ENCODE data around the gene DNAL4.
A peak's percentile ranks its signal among the peaks of the same experiment; 100 is the strongest.

The DNAL4 gene

GRCh38 chr22:38734421-38735100, 59.4 kb downstream of the DNAL4 start:
- DNase-seq (ENCODE audit: low read depth in 2 of 2): no peak
- no peak overlapping the region for H3K4me3 ChIP-seq (replicated peaks in 1 of 2; ENCODE audit: low read depth in 2 of 2, low read length in 2 of 2)
- TF ChIP-seq CTCF (IDR thresholded peaks at IDR 0.05; ENCODE audit: low read depth, low read length): no peak

- DNase-seq (ENCODE audit: low read depth in 2 of 2): peak in 1 of 2 donors; percentile 32
- no peak overlapping the region for H3K4me3 ChIP-seq (replicated peaks in 1 of 2; ENCODE audit: low read depth in 2 of 2, low read length in 2 of 2)
- no peak for TF ChIP-seq CTCF (IDR thresholded peaks at IDR 0.05; ENCODE audit: low read depth, low read length)
Measured at GRCh38 chr22:38733724-38734381, 60.1 kb downstream of the DNAL4 start.

- peak; percentile 78 for TF ChIP-seq CTCF (IDR thresholded peaks at IDR 0.05; ENCODE audit: low read depth, low read length)
- DNase-seq (ENCODE audit: low read depth in 2 of 2): peak; percentile 31 to 36
- no peak overlapping the region for H3K4me3 ChIP-seq (replicated peaks in 1 of 2; ENCODE audit: low read depth in 2 of 2, low read length in 2 of 2)
Measured at GRCh38 chr22:38733329-38733723, 60.6 kb downstream of the DNAL4 start.

- TF ChIP-seq CTCF (IDR thresholded peaks at IDR 0.05; ENCODE audit: low read depth, low read length): no peak
- no peak overlapping the region for H3K4me3 ChIP-seq (replicated peaks in 1 of 2; ENCODE audit: low read depth in 2 of 2, low read length in 2 of 2)
- no peak for DNase-seq (ENCODE audit: low read depth in 2 of 2)
Measured at GRCh38 chr22:38732251-38732815, 61.6 kb downstream of the DNAL4 start.

GRCh38 chr22:38731703-38732161, 62.2 kb downstream of the DNAL4 start:
- no peak for TF ChIP-seq CTCF (IDR thresholded peaks at IDR 0.05; ENCODE audit: low read depth, low read length)
- no peak overlapping the region for H3K4me3 ChIP-seq (replicated peaks in 1 of 2; ENCODE audit: low read depth in 2 of 2, low read length in 2 of 2)
- DNase-seq (ENCODE audit: low read depth in 2 of 2): no peak

- H3K4me3 ChIP-seq (replicated peaks in 1 of 2; ENCODE audit: low read depth in 2 of 2, low read length in 2 of 2): no peak overlapping the region
- DNase-seq (ENCODE audit: low read depth in 2 of 2): no peak
- TF ChIP-seq CTCF (IDR thresholded peaks at IDR 0.05; ENCODE audit: low read depth, low read length): no peak
Measured at GRCh38 chr22:38730411-38730871, 63.5 kb downstream of the DNAL4 start.
